GM23338 (cell line): ENCODE data around the gene DBF4B. TPM values are rescaled to one million over a fixed set of nuclear protein-coding genes. Genes with fewer than 3 reads are reported as not detected.

Experiments used
- ATAC-seq: fragments of 200-7000 bp; cut with Tn5 transposase; 3 replicates; pipeline ENCODE4 v1.9.1; 2020
- DNase-seq: peaks from one replicate; pipeline ENCODE4 v3.0.0-alpha.2; 2015; ENCODE audit warnings: low spot score
- H2AFZ ChIP-seq: fragments of 200-600 bp; sonication (generic); 2 replicates; pipeline ENCODE4 v1.8.0; 2016; ENCODE audit warnings: antibody characterized with exemption, mild to moderate bottlenecking, moderate library complexity
- H3F3A ChIP-seq: fragments of 200-600 bp; sonication (generic); replicated peaks from 2 replicates; pipeline ENCODE4 v1.8.0; 2017; ENCODE audit warnings: antibody characterized with exemption, mixed run types, low read depth
- H3K27ac ChIP-seq: fragments of 200-600 bp; sonication (generic); 2 replicates; pipeline ENCODE4 v1.6.1; 2016; ENCODE audit warnings: low read depth
- H3K27me3 ChIP-seq: fragments of 200-600 bp; sonication (generic); 2 replicates; pipeline ENCODE4 v1.8.0; 2016; ENCODE audit warnings: mild to moderate bottlenecking, mixed run types, moderate library complexity; ENCODE audit not compliant: insufficient read depth
- H3K36me3 ChIP-seq: fragments of 200-600 bp; sonication (generic); 2 replicates; pipeline ENCODE4 v1.8.0; 2016; ENCODE audit warnings: mild to moderate bottlenecking; ENCODE audit not compliant: insufficient read depth
- H3K4me1 ChIP-seq: fragments of 200-600 bp; sonication (generic); 2 replicates; pipeline ENCODE4 v1.8.0; 2016; ENCODE audit warnings: mild to moderate bottlenecking, moderate library complexity; ENCODE audit not compliant: insufficient read depth
- H3K4me2 ChIP-seq: fragments of 200-600 bp; sonication (generic); 2 replicates; pipeline ENCODE4 v1.7.1; 2017; ENCODE audit warnings: mixed run types
- H3K4me3 ChIP-seq: fragments of 200-600 bp; sonication (generic); 2 replicates; pipeline ENCODE4 v1.6.1; 2016; ENCODE audit warnings: mixed run types
- H3K79me2 ChIP-seq: fragments of 200-600 bp; sonication (generic); replicated peaks from 2 replicates; pipeline ENCODE4 v1.8.0; 2017; ENCODE audit warnings: mild to moderate bottlenecking; ENCODE audit not compliant: insufficient read depth
- H3K9me2 ChIP-seq: fragments of 200-600 bp; sonication (generic); 2 replicates; pipeline ENCODE4 v1.8.0; 2017; ENCODE audit not compliant: insufficient read depth
- H4K20me1 ChIP-seq: fragments of 200-600 bp; sonication (generic); replicated peaks from 2 replicates; pipeline ENCODE4 v1.8.0; 2017; ENCODE audit warnings: mild to moderate bottlenecking; ENCODE audit not compliant: insufficient read depth
- H3K27ac Mint-ChIP-seq: 2 replicates; pipeline ENCODE4 v1.8.0; 2020; ENCODE audit warnings: inconsistent platforms, mild to moderate bottlenecking, moderate library complexity, mixed read lengths
- H3K27me3 Mint-ChIP-seq: 3 replicates; pipeline ENCODE4 v1.8.0; 2022; ENCODE audit warnings: low read depth, mild to moderate bottlenecking, moderate library complexity, mixed read lengths, inconsistent platforms; ENCODE audit not compliant: insufficient read depth, poor library complexity
- H3K36me3 Mint-ChIP-seq: 3 replicates; pipeline ENCODE4 v1.8.0; 2021; ENCODE audit warnings: low read depth, mild to moderate bottlenecking, inconsistent platforms, moderate library complexity, mixed read lengths
- H3K4me1 Mint-ChIP-seq: 3 replicates; pipeline ENCODE4 v1.8.0; 2020; ENCODE audit warnings: mild to moderate bottlenecking, inconsistent platforms, mixed read lengths
- H3K4me3 Mint-ChIP-seq: 3 replicates; pipeline ENCODE4 v1.8.0; 2021; ENCODE audit warnings: moderate library complexity, mild to moderate bottlenecking, inconsistent platforms, mixed read lengths
- H3K9me3 Mint-ChIP-seq: 3 replicates; pipeline ENCODE4 v1.8.0; 2020; ENCODE audit warnings: moderate library complexity, mild to moderate bottlenecking, inconsistent platforms, mixed read lengths
- CREB1 ChIP-seq: fragments of 250-450 bp; sonication (Bioruptor Pico); IDR thresholded peaks from 2 replicates; pipeline ENCODE4 v1.5.0; 2020; ENCODE audit warnings: low read depth, mild to moderate bottlenecking, moderate library complexity
- ETS1 ChIP-seq: IDR thresholded peaks from 2 replicates; pipeline ENCODE4 v1.6.1; 2016; ENCODE audit warnings: antibody characterized with exemption
- EZH2phosphoT487 ChIP-seq: fragments of 200-600 bp; sonication (generic); IDR thresholded peaks from one replicate; pipeline ENCODE4 v1.8.1; 2018; ENCODE audit warnings: antibody characterized with exemption; ENCODE audit not compliant: unreplicated experiment
- JUNB ChIP-seq: IDR thresholded peaks from one replicate; pipeline ENCODE4 v1.6.1; 2016; ENCODE audit warnings: antibody characterized with exemption; ENCODE audit not compliant: unreplicated experiment
- ZNF114 ChIP-seq: fragments of 250-450 bp; sonication (Bioruptor Pico); IDR thresholded peaks from 2 replicates; pipeline ENCODE4 v1.5.0; 2020; ENCODE audit warnings: mild to moderate bottlenecking, moderate library complexity
- ZNF462 ChIP-seq: fragments of 250-450 bp; sonication (Bioruptor Pico); IDR thresholded peaks from 2 replicates; pipeline ENCODE4 v1.5.0; 2020; ENCODE audit warnings: mild to moderate bottlenecking, moderate library complexity
- polyA plus RNA-seq: library from polyadenylated mRNA; unstranded; fragments of >200 nt; fragmentation: Nextera tagmentation; extraction: Ambion mirVana; gene quantifications from 2 replicates; pipeline ENCODE4 v1.2.1, GENCODE V29; 2016
- total RNA-seq: library from RNA; depleted of rRNA; stranded (reverse); fragments of >200 nt; shearing (Covaris generic); gene quantifications from 2 replicates; pipeline ENCODE4 v1.2.3, GENCODE V29; 2014

The DBF4B gene
- total and polyA plus RNA-seq, 2 experiments from 2014 or later: 9.9 to 16.4 TPM

- peaks cover 22% of the 10 kb centered on the region for H3K27me3 ChIP-seq
- Mint-ChIP-seq H3K4me3 (no peak overlapping the region), H3K27me3 (peaks cover 32% of the 10 kb centered on the region), H3K36me3 (peaks cover 21% of the 10 kb centered on the region; the same call in 2 of the 3 replicates), H3K4me1 (peaks cover 9% of the 10 kb centered on the region), H3K9me3 (no peaks in the 10 kb centered on the region), H3K27ac (no peak overlapping the region)
- no peak overlapping the region for H3K27ac ChIP-seq
- no peak overlapping the region for H3K4me3 ChIP-seq
- no peaks in the 10 kb centered on the region for H4K20me1 ChIP-seq
- H3K9me2 ChIP-seq: no peaks in the 10 kb centered on the region
- no peaks in the 10 kb centered on the region for H3K36me3 ChIP-seq
- DNase-seq (no peak), ATAC-seq (no peak)
- no peak for TF ChIP-seq JUNB
- no peak for TF ChIP-seq ETS1
- TF ChIP-seq ZNF462: no peak
- TF ChIP-seq ZNF114 (CRISPR knock-in tag): no peak
- TF ChIP-seq EZH2phosphoT487: no peak
- TF ChIP-seq CREB1 (CRISPR knock-in tag): no peak
- H3K4me2 ChIP-seq: no peak overlapping the region
- H3K79me2 ChIP-seq: no peaks in the 10 kb centered on the region
- no peaks in the 10 kb centered on the region for H3F3A ChIP-seq
- no peaks in the 10 kb centered on the region; the same call in 1 of the 2 replicates for H3K4me1 ChIP-seq
- no peak overlapping the region for H2AFZ ChIP-seq
Observed at GRCh38 chr17:44752953-44753861, 44.7 kb downstream of the DBF4B start.
